Adipose tissue (tissue), 3 donors: ENCODE results near the gene ELN. TPM values are rescaled to one million over a fixed set of nuclear protein-coding genes. Genes with fewer than 3 reads are reported as not detected.
"Not testable (repeated sequence)": the region's sequence is repeated elsewhere in the genome, so short reads cannot be mapped to it uniquely, and the experiment has no call there.

Experiments
- H3K27ac ChIP-seq: one replicate; pipeline ENCODE4 v1.5.1; 2013; ENCODE audit warnings: low read depth, low read length
- WGBS, 3 donors: extraction: QIAGEN DNeasy Blood & Tissue Kit; methylation state at CpG; one replicate each; pipeline ENCODE4 v1.1.7; 2013; 5-methylcytosine and 5-hydroxymethylcytosine counted together
- polyA plus RNA-seq, 3 donors: library from polyadenylated mRNA; stranded (reverse); fragments of 200-250 nt; gene quantifications; one replicate each; pipeline ENCODE4 v1.2.3, GENCODE V29; 2013
- donor health status: healthy with polysubstance abuse.
- donor health status: Bipolar disorder and iron deficiency.
- donor health status: healthy.

Gene ELN
- polyA plus RNA-seq, 3 donors = 49.6 to 142 (median 126) TPM

GRCh38 chr7:73997056-73997455 lies 30.9 kb upstream of the ELN start:
- 72 to 81% (median 74%) methylated on average over 7 of the region's 7 CpGs for WGBS, 3 donors
- no peak overlapping the region for H3K27ac ChIP-seq

- WGBS, 3 donors = 57 to 62% (median 59%) methylated on average over 26 of the region's 26 CpGs
Observed at GRCh38 chr7:73999664-74000435, 28.1 kb upstream of the ELN start.

GRCh38 chr7:74000489-74001149 lies 27.4 kb upstream of the ELN start:
- H3K27ac ChIP-seq = no peak overlapping the region
- 92 to 94% (median 93%) methylated on average over 17 of the region's 17 CpGs for WGBS, 3 donors

More at GRCh38 chr7:73999664-74000435, 28.1 kb upstream of the ELN start:
- no peak overlapping the region for H3K27ac ChIP-seq

GRCh38 chr7:74001150-74001494 lies 26.9 kb upstream of the ELN start:
- H3K27ac ChIP-seq = no peak overlapping the region
- 75 to 85% (median 77%) methylated on average over 4 of the region's 4 CpGs for WGBS, 3 donors

GRCh38 chr7:74002474-74003017 lies 25.4 kb upstream of the ELN start:
- no peak overlapping the region for H3K27ac ChIP-seq
- WGBS, 3 donors = 25 to 71% (median 37%) methylated on average over 16 of the region's 16 CpGs

- 81 to 87% (median 86%) methylated on average over 8 of the region's 8 CpGs for WGBS, 3 donors
- no peak overlapping the region for H3K27ac ChIP-seq
Observed at GRCh38 chr7:74003621-74004020, 24.4 kb upstream of the ELN start.

GRCh38 chr7:74006032-74006431 lies 21.9 kb upstream of the ELN start:
- no peak overlapping the region for H3K27ac ChIP-seq
- WGBS, 3 donors = 56 to 89% (median 76%) methylated on average over 5 of the region's 5 CpGs

GRCh38 chr7:74006451-74007241 lies 21.3 kb upstream of the ELN start:
- 53 to 54% (median 54%) methylated on average over 12 of the region's 12 CpGs for WGBS, 3 donors
- no peak overlapping the region for H3K27ac ChIP-seq

- H3K27ac ChIP-seq = no peak overlapping the region
Observed at GRCh38 chr7:74007242-74007567, 20.8 kb upstream of the ELN start.

GRCh38 chr7:74008687-74009086 lies 19.3 kb upstream of the ELN start:
- no peak overlapping the region for H3K27ac ChIP-seq

GRCh38 chr7:74009719-74010118 lies 18.3 kb upstream of the ELN start:
- H3K27ac ChIP-seq = no peak overlapping the region
- WGBS, 3 donors = 89 to 90% (median 90%) methylated on average over 14 of the region's 14 CpGs

More at GRCh38 chr7:74008687-74009086, 19.3 kb upstream of the ELN start:
- 92 to 97% (median 97%) methylated on average over 3 of the region's 3 CpGs for WGBS, 3 donors

- WGBS, 3 donors = 77 to 88% (median 81%) methylated on average over 16 of the region's 16 CpGs
- no peak overlapping the region for H3K27ac ChIP-seq
Observed at GRCh38 chr7:74010407-74010806, 17.6 kb upstream of the ELN start.

- not testable (repeated sequence) for H3K27ac ChIP-seq
- WGBS, 3 donors = 94 to 97% (median 94%) methylated on average over 4 of the region's 4 CpGs
Observed at GRCh38 chr7:74011421-74011820, 16.6 kb upstream of the ELN start.

GRCh38 chr7:74012842-74013249 lies 15.1 kb upstream of the ELN start:
- WGBS, 3 donors = 56 to 86% (median 67%) methylated on average over 13 of the region's 13 CpGs
- no peak overlapping the region for H3K27ac ChIP-seq

- WGBS, 3 donors = 70 to 86% (median 83%) methylated on average over 16 of the region's 16 CpGs
- H3K27ac ChIP-seq = no peak overlapping the region
Observed at GRCh38 chr7:74013539-74014272, 14.3 kb upstream of the ELN start.

GRCh38 chr7:74014931-74015330 lies 13.0 kb upstream of the ELN start:
- no peak overlapping the region for H3K27ac ChIP-seq
- 63 to 85% (median 76%) methylated on average over 6 of the region's 6 CpGs for WGBS, 3 donors

- H3K27ac ChIP-seq = no peak overlapping the region
- WGBS, 3 donors = 92 to 96% (median 92%) methylated on average over 4 of the region's 4 CpGs
Observed at GRCh38 chr7:74015670-74016069, 12.3 kb upstream of the ELN start.

GRCh38 chr7:74017125-74017524 lies 10.8 kb upstream of the ELN start:
- 53 to 73% (median 56%) methylated on average over 6 of the region's 6 CpGs for WGBS, 3 donors

More at GRCh38 chr7:74017125-74017524, 10.8 kb upstream of the ELN start:
- no peak overlapping the region for H3K27ac ChIP-seq
